Gastroesophageal sphincter (tissue), 4 donors: ENCODE data around the gene TFPI2. TPM values are rescaled to one million over a fixed set of nuclear protein-coding genes. Genes with fewer than 3 reads are reported as not detected.

Experiments
- ATAC-seq: fragments of 150-250 bp; one replicate; pipeline ENCODE4 v1.9.1; 2016; ENCODE audit warnings: mild to moderate bottlenecking, moderate library complexity
- H3K27ac ChIP-seq, 4 donors: fragments of 200-600 bp; sonication (generic) in 3 of 4; 1 replicate in 3 of 4; 2 replicates in 1 of 4; pipeline ENCODE4 v1.5.1; 2016 to 2019
- H3K27me3 ChIP-seq: fragments of 200-600 bp; sonication (generic); one replicate; pipeline ENCODE4 v1.5.1; 2019
- H3K36me3 ChIP-seq, 2 donors: fragments of 200-600 bp; sonication (generic); one replicate each; pipeline ENCODE4 v1.5.1; 2019; ENCODE audit warnings: control low read depth in 1 of 2
- H3K4me1 ChIP-seq, 3 donors: fragments of 200-600 bp; sonication (generic); 1 replicate in 2 of 3; 2 replicates in 1 of 3; pipeline ENCODE4 v1.5.1; 2016 to 2019; ENCODE audit warnings: control low read depth in 2 of 3
- H3K4me3 ChIP-seq, 2 donors: fragments of 200-600 bp; sonication (generic); one replicate each; pipeline ENCODE4 v1.5.1; 2019; ENCODE audit warnings: mild to moderate bottlenecking in 1 of 2, moderate library complexity in 1 of 2
- H3K9me3 ChIP-seq, 3 donors: fragments of 200-600 bp; sonication (generic); one replicate each; pipeline ENCODE4 v1.5.1; 2017 to 2019; ENCODE audit warnings: control low read depth in 2 of 3
- CTCF ChIP-seq, 4 experiments: fragments of 200-600 bp in 2 of 4; fragments of 450-650 bp in 2 of 4; sonication (generic) in 1 of 4; IDR thresholded peaks; one replicate each; pipeline ENCODE4 v1.5.1; 2017 to 2019; ENCODE audit warnings: antibody characterized with exemption in 4 of 4, mild to moderate bottlenecking in 2 of 4, moderate library complexity in 2 of 4
- EP300 ChIP-seq: sonication (generic); formaldehyde crosslinking; IDR thresholded peaks from one replicate; pipeline ENCODE4 v1.6.1; 2017; ENCODE audit warnings: antibody characterized with exemption, mild to moderate bottlenecking
- POLR2A ChIP-seq, 2 donors: fragments of 450-650 bp; IDR thresholded peaks; one replicate each; pipeline ENCODE4 v1.6.1; 2017; ENCODE audit warnings: antibody characterized with exemption in 2 of 2, mild to moderate bottlenecking in 2 of 2, moderate library complexity in 1 of 2
- POLR2AphosphoS5 ChIP-seq: sonication (generic); formaldehyde crosslinking; IDR thresholded peaks from one replicate; pipeline ENCODE4 v1.6.1; 2017; ENCODE audit warnings: antibody characterized with exemption
- WGBS, 2 donors: methylation state at CpG; one replicate each; pipeline ENCODE4 v1.1.5; 2018; ENCODE audit warnings: low coverage in 1 of 2; 5-methylcytosine and 5-hydroxymethylcytosine counted together
- small RNA-seq, 4 donors: library from RNA; depleted of rRNA; stranded (forward); fragments of <200 nt; gene quantifications; one replicate each; pipeline ENCODE3, GENCODE V24; 2016
- total RNA-seq, 4 donors: library from RNA; depleted of rRNA; stranded (reverse); fragments of >200 nt; gene quantifications; one replicate each; pipeline ENCODE4 v1.1.0, GENCODE V29; 2016

TFPI2 gene
- total RNA-seq, 4 donors from 2014 or later: 0.85 to 40.1 (median 5.6) TPM

DNA sequence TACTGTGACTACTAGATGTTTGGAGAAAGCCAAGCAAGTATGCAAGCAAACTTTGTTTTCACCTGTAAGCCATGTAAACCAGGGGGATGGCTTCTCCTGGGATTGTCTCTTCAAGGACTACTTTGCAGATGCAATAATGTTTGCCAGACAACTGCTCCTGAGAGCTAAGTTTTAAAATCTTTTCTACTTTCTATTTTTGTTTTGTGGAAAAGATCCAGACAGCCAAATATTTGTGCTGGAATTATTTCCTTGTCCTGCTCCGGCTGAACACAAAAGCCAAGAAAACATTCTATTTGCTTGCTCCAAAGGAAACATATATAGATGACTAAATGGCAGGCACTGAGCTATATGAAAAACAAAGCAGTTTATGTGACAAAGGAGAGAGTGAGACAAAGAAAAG lies 51.6 kb downstream of the TFPI2 start:
- no peaks in the 10 kb centered on the region for H3K4me1 ChIP-seq
- H3K27me3 ChIP-seq: no peaks in the 10 kb centered on the region
- H3K4me3 ChIP-seq: no peak overlapping the region
- no peak overlapping the region for H3K27ac ChIP-seq
- 43 to 60% methylated on average over 1 of the region's 1 CpG for WGBS, 2 donors
- no peaks in the 10 kb centered on the region for H3K9me3 ChIP-seq
- no peaks in the 10 kb centered on the region for H3K36me3 ChIP-seq
- ATAC-seq: no peak
- TF ChIP-seq EP300: no peak

- Histone ChIP-seq H3K4me1 (no peaks in the 10 kb centered on the region), H3K9me3 (no peaks in the 10 kb centered on the region), H3K4me3 (no peak overlapping the region), H3K36me3 (no peaks in the 10 kb centered on the region), H3K27ac (no peak overlapping the region), H3K27me3 (no peaks in the 10 kb centered on the region)
- 75 to 95% methylated on average over 3 of the region's 3 CpGs for WGBS, 2 donors
- no peak for ATAC-seq
- no peak for TF ChIP-seq CTCF (IDR thresholded peaks at IDR 0.05)
- TF ChIP-seq POLR2AphosphoS5: no peak
- no peak for TF ChIP-seq POLR2A (IDR thresholded peaks at IDR 0.05)
- no peak for TF ChIP-seq EP300
Measured at GRCh38 chr7:93837245-93837644, 53.3 kb downstream of the TFPI2 start.

- 16 to 41% methylated on average over 4 of the region's 4 CpGs for WGBS, 2 donors
- ATAC-seq: no peak
- no peak overlapping the region for H3K4me3 ChIP-seq
Measured at GRCh38 chr7:93836116-93836515, 54.4 kb downstream of the TFPI2 start.

GRCh38 chr7:93835702-93836101 lies 54.9 kb downstream of the TFPI2 start:
- Histone ChIP-seq H3K27me3 (no peaks in the 10 kb centered on the region), H3K27ac (no peak overlapping the region), H3K36me3 (no peaks in the 10 kb centered on the region), H3K9me3 (no peaks in the 10 kb centered on the region), H3K4me1 (no peaks in the 10 kb centered on the region), H3K4me3 (no peak overlapping the region)
- TF ChIP-seq POLR2AphosphoS5: no peak
- TF ChIP-seq CTCF (IDR thresholded peaks at IDR 0.05): no peak
- no peak for TF ChIP-seq EP300
- ATAC-seq: no peak
- 50 to 73% methylated on average over 1 of the region's 1 CpG for WGBS, 2 donors

More at GRCh38 chr7:93836116-93836515, 54.4 kb downstream of the TFPI2 start:
- no peaks in the 10 kb centered on the region for H3K27me3 ChIP-seq
- TF ChIP-seq EP300 (no peak), CTCF (IDR thresholded peaks at IDR 0.05) (no peak), POLR2AphosphoS5 (no peak), POLR2A (IDR thresholded peaks at IDR 0.05) (no peak)
- no peaks in the 10 kb centered on the region for H3K9me3 ChIP-seq
- H3K27ac ChIP-seq: no peak overlapping the region
- H3K4me1 ChIP-seq: no peaks in the 10 kb centered on the region
- H3K36me3 ChIP-seq: no peaks in the 10 kb centered on the region

Small RNA genes lying within 50 kb of the gene (small RNA-seq; reads per million reads assigned to genes)
- 0 reads per million in 4 donors for gene AC002076.2

Other genes starting within 250 kb of the TFPI2 start
- not detected for gene GNGT1, start 15.8 kb upstream of the TFPI2 start, total RNA-seq
- gene GNG11, start 31.0 kb upstream of the TFPI2 start, total RNA-seq: 10 to 100 TPM; 14.2 to 36.5 (median 26.1) TPM
- gene BET1, start 113.6 kb upstream of the TFPI2 start, total RNA-seq: 10 to 100 TPM; 13.4 to 22.7 (median 19.4) TPM